ENCODE measurements around the gene GPR15LG.

GRCh38 chr10:84208023-84208422, 34.4 kb downstream of the GPR15LG start:
- TF ChIP-seq CTCF (IDR thresholded peaks at IDR 0.05; ENCODE audit: low read depth, low read length) (no peak), POLR2A (IDR thresholded peaks at IDR 0.05; ENCODE audit: extremely low read depth, insufficient read length) (no peak)
